HEK293 (cell line): ENCODE results near the gene PGGHG.

Source experiments
- CTCF ChIA-PET: fragments of 350-600 bp; formaldehyde crosslinking; extraction: SDS; loops from one replicate; lab custom pipeline; 2021; ENCODE audit warnings: antibody characterized with exemption; lab: Yijun Ruan, JAX
- POLR2A ChIA-PET: fragments of 300-600 bp; formaldehyde crosslinking; extraction: SDS; loops from one replicate; lab custom pipeline; 2020; ENCODE audit warnings: antibody characterized with exemption, inconsistent platforms; lab: Yijun Ruan, JAX
- H3K27ac ChIP-seq: fragments of 200-500 bp; sonication (Bioruptor generic); 2 replicates; pipeline ENCODE4 v1.5.1; 2014; ENCODE audit warnings: low read depth, low read length, control low read depth, inconsistent platforms; ENCODE audit errors: extremely low read depth
- H3K36me3 ChIP-seq, 2 experiments: fragments of 200-500 bp in 1 of 2; sonication (Bioruptor generic) in 1 of 2; 1 replicate in 1 of 2; 2 replicates in 1 of 2; pipeline ENCODE4 v1.5.1; 2014 to 2017; ENCODE audit warnings: inconsistent platforms in 2 of 2, low read length in 2 of 2; ENCODE audit not compliant: control insufficient read depth in 2 of 2, insufficient read depth in 1 of 2
- H3K4me1 ChIP-seq: fragments of 200-500 bp; sonication (Bioruptor generic); 2 replicates; pipeline ENCODE4 v1.5.1; 2014; ENCODE audit warnings: mild to moderate bottlenecking, low read length, inconsistent platforms; ENCODE audit not compliant: control insufficient read depth, insufficient read depth
- H3K4me3 ChIP-seq: 2 replicates; pipeline ENCODE4 v1.5.1; 2011; ENCODE audit warnings: low read depth, mild to moderate bottlenecking, control low read depth, low read length, moderate library complexity
- H3K9me3 ChIP-seq: fragments of 200-500 bp; sonication (Bioruptor generic); 2 replicates; pipeline ENCODE4 v1.5.1; 2014; ENCODE audit warnings: low read depth, low read length, inconsistent platforms; ENCODE audit not compliant: control insufficient read depth, insufficient read depth
- HOXA7 ChIP-seq: sonication (generic); formaldehyde crosslinking; IDR thresholded peaks from 2 replicates; pipeline ENCODE4 v1.8.1; 2022; ENCODE audit warnings: missing genetic modification reagents, borderline replicate concordance
- MYNN ChIP-seq: fragments of 450-650 bp; formaldehyde crosslinking; IDR thresholded peaks from 2 replicates; pipeline ENCODE4 v1.5.1; 2016; ENCODE audit warnings: missing biosample characterization, missing genetic modification characterization, borderline replicate concordance
- SCRT2 ChIP-seq: fragments of 450-650 bp; formaldehyde crosslinking; IDR thresholded peaks from 2 replicates; pipeline ENCODE4 v1.5.1; 2016; ENCODE audit warnings: missing biosample characterization, missing genetic modification characterization
- ZFP41 ChIP-seq: fragments of 450-650 bp; formaldehyde crosslinking; IDR thresholded peaks from 2 replicates; pipeline ENCODE4 v1.5.1; 2016; ENCODE audit warnings: missing biosample characterization, missing genetic modification characterization, borderline replicate concordance
- ZNF138 ChIP-seq: fragments of 450-650 bp; formaldehyde crosslinking; IDR thresholded peaks from 2 replicates; pipeline ENCODE4 v1.5.1; 2016; ENCODE audit warnings: missing biosample characterization, missing genetic modification characterization, borderline replicate concordance
- ZNF157 ChIP-seq: fragments of 450-650 bp; formaldehyde crosslinking; IDR thresholded peaks from 2 replicates; pipeline ENCODE4 v1.5.1; 2016; ENCODE audit warnings: missing biosample characterization, missing genetic modification characterization
- ZNF174 ChIP-seq: fragments of 450-650 bp; formaldehyde crosslinking; IDR thresholded peaks from 2 replicates; pipeline ENCODE4 v1.5.0; 2017; ENCODE audit warnings: missing biosample characterization, mild to moderate bottlenecking, missing genetic modification characterization
- ZNF280D ChIP-seq: fragments of 450-650 bp; formaldehyde crosslinking; IDR thresholded peaks from 2 replicates; pipeline ENCODE4 v1.5.1; 2016; ENCODE audit warnings: missing biosample characterization, missing genetic modification characterization
- ZNF292 ChIP-seq: fragments of 450-650 bp; formaldehyde crosslinking; IDR thresholded peaks from 2 replicates; pipeline ENCODE4 v1.5.1; 2016; ENCODE audit warnings: low read depth, missing biosample characterization, missing genetic modification characterization, borderline replicate concordance
- ZNF404 ChIP-seq: fragments of 450-650 bp; formaldehyde crosslinking; IDR thresholded peaks from 2 replicates; pipeline ENCODE4 v1.5.1; 2017; ENCODE audit warnings: missing biosample characterization, missing genetic modification characterization
- ZNF518A ChIP-seq: fragments of 450-650 bp; formaldehyde crosslinking; conservative IDR thresholded peaks from 2 replicates; pipeline ENCODE4 v1.5.1; 2016; ENCODE audit warnings: low read depth, missing biosample characterization, missing genetic modification characterization
- ZNF529 ChIP-seq: fragments of 450-650 bp; formaldehyde crosslinking; IDR thresholded peaks from 2 replicates; pipeline ENCODE4 v1.5.1; 2017; ENCODE audit warnings: missing genetic modification characterization, missing biosample characterization; ENCODE audit not compliant: insufficient replicate concordance
- ZNF561 ChIP-seq: fragments of 450-650 bp; IDR thresholded peaks from 2 replicates; pipeline ENCODE4 v1.5.1; 2018; ENCODE audit warnings: missing biosample characterization, missing genetic modification characterization, borderline replicate concordance
- ZNF626 ChIP-seq: fragments of 450-650 bp; sonication (Bioruptor Pico); formaldehyde crosslinking; IDR thresholded peaks from 2 replicates; pipeline ENCODE4 v1.5.1; 2018; ENCODE audit warnings: missing biosample characterization, missing genetic modification characterization, inconsistent platforms
- ZNF654 ChIP-seq: fragments of 450-650 bp; formaldehyde crosslinking; IDR thresholded peaks from 2 replicates; pipeline ENCODE4 v1.5.1; 2016; ENCODE audit warnings: low read depth, missing biosample characterization, missing genetic modification characterization
- ZNF837 ChIP-seq: fragments of 450-650 bp; formaldehyde crosslinking; IDR thresholded peaks from 2 replicates; pipeline ENCODE4 v1.5.1; 2016; ENCODE audit warnings: missing biosample characterization, missing genetic modification characterization
- ZSCAN16 ChIP-seq: fragments of 450-650 bp; formaldehyde crosslinking; IDR thresholded peaks from 2 replicates; pipeline ENCODE4 v1.5.1; 2016; ENCODE audit warnings: missing biosample characterization, missing genetic modification characterization
- TF ChIP-seq, protein P1 (sequence below): fragments of 450-650 bp; formaldehyde crosslinking; IDR thresholded peaks from 2 replicates; pipeline ENCODE4 v1.5.1; 2017; ENCODE audit warnings: missing biosample characterization, mild to moderate bottlenecking, missing genetic modification characterization, moderate library complexity
- TF ChIP-seq, protein P2 (sequence below): fragments of 450-650 bp; formaldehyde crosslinking; IDR thresholded peaks from 2 replicates; pipeline ENCODE4 v1.5.1; 2016; ENCODE audit warnings: missing biosample characterization, missing genetic modification characterization

PGGHG gene

DNA sequence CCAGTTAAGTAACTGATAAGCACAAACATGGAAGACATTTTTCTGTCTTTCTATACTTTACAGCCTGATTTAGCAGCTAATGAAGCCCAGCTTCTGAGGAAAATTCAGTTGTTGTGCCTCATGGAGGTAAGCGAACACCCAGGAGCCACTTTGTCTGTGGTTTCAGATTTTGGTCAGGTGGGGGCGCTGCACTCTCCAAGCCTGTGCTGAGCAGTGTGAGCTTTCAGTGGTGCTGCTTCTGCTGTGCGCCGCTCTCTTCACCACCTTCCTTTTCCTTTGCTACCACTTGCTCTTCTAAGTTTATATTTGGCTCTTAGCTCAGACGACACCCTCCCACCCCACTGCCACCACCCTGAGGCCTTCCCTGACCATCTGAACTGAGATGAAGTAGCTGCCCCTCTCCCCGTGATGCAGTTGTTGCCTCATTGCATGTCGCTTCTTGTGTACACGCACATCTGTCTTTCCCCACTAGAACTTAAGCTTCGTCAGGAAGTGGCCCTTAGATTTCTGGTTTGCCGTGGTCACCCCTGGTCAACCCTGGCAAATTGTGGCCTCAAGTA, 38.1 kb upstream of the PGGHG start:
- TF ChIP-seq ZNF292 (tag by site-specific recombination) (no peak), ZNF404 (tag by site-specific recombination) (no peak), ZNF654 (tag by site-specific recombination) (peak; percentile 40), ZSCAN16 (no peak), ZNF529 (tag by site-specific recombination) (no peak), ZNF174 (tag by site-specific recombination) (no peak)
- TF ChIP-seq, all 188 proteins: peak for 1
- ChIA-PET CTCF (interaction anchor here (0.6 to 3.7 kb wide), 40 partner anchors 10 to 201 kb away, joined by 3 to 35 read pairs (median 5); partner anchors contain the start of genes BET1L, IFITM2, NLRP6 and PGGHG), POLR2A (interaction anchor here (1.1 kb wide), 1 partner anchor 44 kb away, joined by 4 read pairs; the partner anchor contains the start of genes BET1L and RIC8A)
- Histone ChIP-seq H3K4me1 (no peaks in the 10 kb centered on the region), H3K36me3 (peaks cover 0 to 79% of the 10 kb centered on the region in 2 experiments), H3K27ac (no peak overlapping the region), H3K9me3 (no peaks in the 10 kb centered on the region), H3K4me3 (no peak overlapping the region)

DNA sequence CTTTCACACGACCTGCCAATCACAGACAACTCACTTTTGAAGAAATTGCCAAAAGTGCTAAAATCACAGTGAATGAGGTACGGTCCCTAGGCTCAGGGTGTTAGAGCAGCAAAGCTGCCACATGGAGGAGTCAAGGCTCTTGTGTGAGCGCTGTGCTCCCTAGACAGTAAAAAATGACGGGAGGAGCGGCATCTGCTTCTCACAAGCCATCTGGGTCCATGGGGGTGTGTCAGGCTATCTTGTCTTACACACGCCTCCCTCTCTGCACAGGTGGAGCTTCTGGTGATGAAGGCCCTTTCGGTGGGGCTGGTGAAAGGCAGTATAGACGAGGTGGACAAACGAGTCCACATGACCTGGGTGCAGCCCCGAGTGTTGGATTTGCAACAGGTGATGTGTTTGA, 37.4 kb upstream of the PGGHG start:
- H3K4me3 ChIP-seq, result no peak overlapping the region
- TF ChIP-seq MYNN (tag by site-specific recombination) (no peak), ZNF561 (no peak), SCRT2 (peak; percentile 52; the same call in 1 of the 2 replicates), ZNF626 (no peak), ZNF837 (tag by site-specific recombination) (no peak)
- H3K27ac ChIP-seq, result no peak overlapping the region
- CTCF ChIA-PET, result interaction anchor here (0.6 to 3.7 kb wide), 27 partner anchors 9 to 197 kb away, joined by 3 to 35 read pairs (median 6); partner anchors contain the start of genes IFITM2, NLRP6, PSMD13 and SIRT3
- H3K4me1 ChIP-seq, result no peaks in the 10 kb centered on the region
- H3K36me3 ChIP-seq, result peaks cover 0 to 71% of the 10 kb centered on the region in 2 experiments; a peak in 2 of 3 replicates
- H3K9me3 ChIP-seq, result no peaks in the 10 kb centered on the region
- POLR2A ChIA-PET, result interaction anchor here (1.1 kb wide), 1 partner anchor 44 kb away, joined by 4 read pairs; the partner anchor contains the start of genes BET1L and RIC8A

- H3K9me3 ChIP-seq, result no peaks in the 10 kb centered on the region
- H3K4me1 ChIP-seq, result no peaks in the 10 kb centered on the region
- no peak overlapping the region for H3K27ac ChIP-seq
- H3K36me3 ChIP-seq, result peaks cover 0 to 60% of the 10 kb centered on the region in 2 experiments; a peak in 2 of 3 replicates
- CTCF ChIA-PET, result interaction anchor here (1.2 to 2.9 kb wide), 2 partner anchors 8 to 15 kb away, joined by 4 to 30 read pairs; no protein-coding TSS in a partner anchor
- H3K4me3 ChIP-seq, result no peak overlapping the region
- POLR2A ChIA-PET, result no interaction called here
- TF ChIP-seq ZFP41 (tag by site-specific recombination) (no peak), ZNF292 (tag by site-specific recombination) (no peak), ZNF280D (tag by site-specific recombination) (no peak), ZNF138 (no peak), ZNF518A (no peak), HOXA7 (no peak), ZNF157 (tag by site-specific recombination) (no peak)
- TF ChIP-seq, protein P1, sequence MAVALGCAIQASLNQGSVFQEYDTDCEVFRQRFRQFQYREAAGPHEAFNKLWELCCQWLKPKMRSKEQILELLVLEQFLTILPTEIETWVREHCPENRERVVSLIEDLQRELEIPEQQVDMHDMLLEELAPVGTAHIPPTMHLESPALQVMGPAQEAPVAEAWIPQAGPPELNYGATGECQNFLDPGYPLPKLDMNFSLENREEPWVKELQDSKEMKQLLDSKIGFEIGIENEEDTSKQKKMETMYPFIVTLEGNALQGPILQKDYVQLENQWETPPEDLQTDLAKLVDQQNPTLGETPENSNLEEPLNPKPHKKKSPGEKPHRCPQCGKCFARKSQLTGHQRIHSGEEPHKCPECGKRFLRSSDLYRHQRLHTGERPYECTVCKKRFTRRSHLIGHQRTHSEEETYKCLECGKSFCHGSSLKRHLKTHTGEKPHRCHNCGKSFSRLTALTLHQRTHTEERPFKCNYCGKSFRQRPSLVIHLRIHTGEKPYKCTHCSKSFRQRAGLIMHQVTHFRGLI (tag by site-specific recombination), result no peak
- TF ChIP-seq, protein P2, sequence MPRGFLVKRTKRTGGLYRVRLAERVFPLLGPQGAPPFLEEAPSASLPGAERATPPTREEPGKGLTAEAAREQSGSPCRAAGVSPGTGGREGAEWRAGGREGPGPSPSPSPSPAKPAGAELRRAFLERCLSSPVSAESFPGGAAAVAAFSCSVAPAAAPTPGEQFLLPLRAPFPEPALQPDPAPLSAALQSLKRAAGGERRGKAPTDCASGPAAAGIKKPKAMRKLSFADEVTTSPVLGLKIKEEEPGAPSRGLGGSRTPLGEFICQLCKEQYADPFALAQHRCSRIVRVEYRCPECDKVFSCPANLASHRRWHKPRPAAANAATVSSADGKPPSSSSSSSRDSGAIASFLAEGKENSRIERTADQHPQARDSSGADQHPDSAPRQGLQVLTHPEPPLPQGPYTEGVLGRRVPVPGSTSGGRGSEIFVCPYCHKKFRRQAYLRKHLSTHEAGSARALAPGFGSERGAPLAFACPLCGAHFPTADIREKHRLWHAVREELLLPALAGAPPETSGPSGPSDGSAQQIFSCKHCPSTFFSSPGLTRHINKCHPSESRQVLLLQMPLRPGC, result no peak
Observed at GRCh38 chr11:252666-253065, 36.3 kb upstream of the PGGHG start.
